Activated B cell treated with CpG ODN at 0.5 μM for 24 hours (primary cell): ENCODE results near the gene GTF2F2. TPM values are rescaled to one million over a fixed set of nuclear protein-coding genes. Genes with fewer than 3 reads are reported as not detected.
A peak's percentile ranks its signal among the peaks of the same experiment; 100 is the strongest.

Experiments
- ATAC-seq: fragments of 200-7000 bp; cut with Tn5 transposase; one replicate; pipeline ENCODE4 v1.10.0; 2021; ENCODE audit warnings: low read depth, mild to moderate bottlenecking, moderate library complexity
- CTCF ChIA-PET: fragments of 350-600 bp; sonication (Branson Sonifier 250); formaldehyde crosslinking; loops from one replicate; lab custom pipeline; 2021; ENCODE audit warnings: antibody characterized with exemption; lab: Charles Lee
- POLR2A ChIA-PET: fragments of 350-600 bp; sonication (Branson Sonifier 250); formaldehyde crosslinking; loops from one replicate; lab custom pipeline; 2021; ENCODE audit warnings: antibody characterized with exemption; lab: Charles Lee
- DNase-seq: peaks from one replicate; pipeline ENCODE4 v3.0.0; 2022
- H3K27ac Mint-ChIP-seq: one replicate; pipeline ENCODE4 v1.8.0; 2020; ENCODE audit warnings: mixed read lengths
- H3K27me3 Mint-ChIP-seq: one replicate; pipeline ENCODE4 v1.8.0; 2021; ENCODE audit warnings: mixed read lengths
- H3K36me3 Mint-ChIP-seq: one replicate; pipeline ENCODE4 v1.8.0; 2021; ENCODE audit warnings: low read depth, mixed read lengths
- H3K4me1 Mint-ChIP-seq: one replicate; pipeline ENCODE4 v1.8.0; 2021; ENCODE audit warnings: mixed read lengths
- H3K4me3 Mint-ChIP-seq: one replicate; pipeline ENCODE4 v1.8.0; 2020; ENCODE audit warnings: mild to moderate bottlenecking, mixed read lengths
- H3K9me3 Mint-ChIP-seq: one replicate; pipeline ENCODE4 v1.8.0; 2020; ENCODE audit warnings: mixed read lengths
- intact Hi-C: fragments of 100-400 bp; cut with micrococcal nuclease; formaldehyde crosslinking; loops from one replicate; pipeline ENCODE4 v1.15.1; 2024
- total RNA-seq: library from RNA; stranded (reverse); gene quantifications from 2 replicates; pipeline ENCODE4 v1.2.3, GENCODE V29; 2022
- TF ChIP-seq, protein P1 (sequence below): fragments of 200-600 bp; IDR thresholded peaks from one replicate; pipeline ENCODE4 v1.8.0; 2022; ENCODE audit warnings: antibody characterized with exemption, mild to moderate bottlenecking

The GTF2F2 gene
- total RNA-seq, 1 donor from 2014 or later = 19.8 TPM

DNA sequence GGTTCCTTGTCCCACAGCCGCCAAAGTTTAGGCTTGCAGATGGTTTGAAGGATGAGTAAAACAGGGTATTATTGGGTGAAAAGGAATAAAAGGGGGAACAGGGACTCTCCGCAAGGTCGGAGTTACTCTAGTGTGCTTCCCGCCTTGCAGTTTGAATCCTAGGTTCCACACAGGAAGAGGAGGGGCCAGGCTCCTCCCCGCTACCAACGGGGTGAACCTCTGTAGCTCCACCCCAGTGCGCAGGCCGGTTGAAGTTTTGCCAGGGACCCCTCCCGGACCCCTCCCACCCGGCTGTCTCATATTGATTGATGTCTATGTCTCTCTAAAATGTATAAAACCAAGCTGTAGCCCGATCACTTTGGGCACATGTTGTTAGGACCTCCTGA is 11.6 kb upstream of the GTF2F2 start:
- peak overlapping the region; percentile 17 for H3K4me3 Mint-ChIP-seq
- intact Hi-C loops = no loop called here
- TF ChIP-seq, protein P1, sequence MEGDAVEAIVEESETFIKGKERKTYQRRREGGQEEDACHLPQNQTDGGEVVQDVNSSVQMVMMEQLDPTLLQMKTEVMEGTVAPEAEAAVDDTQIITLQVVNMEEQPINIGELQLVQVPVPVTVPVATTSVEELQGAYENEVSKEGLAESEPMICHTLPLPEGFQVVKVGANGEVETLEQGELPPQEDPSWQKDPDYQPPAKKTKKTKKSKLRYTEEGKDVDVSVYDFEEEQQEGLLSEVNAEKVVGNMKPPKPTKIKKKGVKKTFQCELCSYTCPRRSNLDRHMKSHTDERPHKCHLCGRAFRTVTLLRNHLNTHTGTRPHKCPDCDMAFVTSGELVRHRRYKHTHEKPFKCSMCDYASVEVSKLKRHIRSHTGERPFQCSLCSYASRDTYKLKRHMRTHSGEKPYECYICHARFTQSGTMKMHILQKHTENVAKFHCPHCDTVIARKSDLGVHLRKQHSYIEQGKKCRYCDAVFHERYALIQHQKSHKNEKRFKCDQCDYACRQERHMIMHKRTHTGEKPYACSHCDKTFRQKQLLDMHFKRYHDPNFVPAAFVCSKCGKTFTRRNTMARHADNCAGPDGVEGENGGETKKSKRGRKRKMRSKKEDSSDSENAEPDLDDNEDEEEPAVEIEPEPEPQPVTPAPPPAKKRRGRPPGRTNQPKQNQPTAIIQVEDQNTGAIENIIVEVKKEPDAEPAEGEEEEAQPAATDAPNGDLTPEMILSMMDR = no peak
- DNase-seq (no peak), ATAC-seq (peak; percentile 62)
- CTCF ChIA-PET = no interaction called here
- peaks cover 9% of the 10 kb centered on the region for H3K27me3 Mint-ChIP-seq
- no peak overlapping the region for H3K27ac Mint-ChIP-seq
- H3K9me3 Mint-ChIP-seq = no peaks in the 10 kb centered on the region
- H3K36me3 Mint-ChIP-seq = no peaks in the 10 kb centered on the region
- peaks cover 2% of the 10 kb centered on the region for H3K4me1 Mint-ChIP-seq
- POLR2A ChIA-PET = no interaction called here

DNA sequence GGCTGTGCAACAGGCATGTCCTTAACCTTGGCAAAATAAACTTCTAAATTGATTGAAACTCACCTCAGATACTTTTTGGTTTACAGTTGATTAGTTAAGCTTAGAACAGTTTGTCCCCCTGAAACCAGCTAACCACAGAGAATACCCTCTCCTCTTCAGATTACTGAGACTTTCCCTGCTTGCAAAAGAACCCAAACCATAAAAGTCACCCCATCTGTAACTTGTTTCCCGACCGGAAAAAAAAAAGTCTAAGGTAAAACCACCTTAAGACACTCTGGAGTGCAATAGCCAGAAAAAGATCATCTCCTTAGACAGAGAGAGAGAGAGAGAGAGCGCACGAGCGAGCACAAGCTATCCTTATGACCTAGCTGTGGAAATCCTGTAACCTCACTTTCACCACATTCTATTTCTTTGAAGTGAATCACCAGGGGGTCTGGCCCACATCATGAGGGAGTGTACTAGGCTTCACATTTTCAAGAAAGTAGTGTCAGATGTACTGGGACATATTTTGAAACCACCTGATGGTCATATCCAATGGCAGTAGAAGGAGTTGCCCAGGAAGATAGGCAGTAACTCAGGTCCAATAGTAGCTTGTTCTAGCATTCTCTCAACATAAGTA is 11.1 kb upstream of the GTF2F2 start:
- Mint-ChIP-seq H3K27ac (no peak overlapping the region), H3K4me3 (peak overlapping the region; percentile 17), H3K4me1 (peaks cover 2% of the 10 kb centered on the region), H3K36me3 (no peaks in the 10 kb centered on the region), H3K27me3 (peaks cover 9% of the 10 kb centered on the region), H3K9me3 (no peaks in the 10 kb centered on the region)
- ATAC-seq (no peak), DNase-seq (no peak)
- ChIA-PET CTCF (no interaction called here), POLR2A (no interaction called here)
- TF ChIP-seq, protein P1 = no peak
- intact Hi-C loops = no loop called here

DNA sequence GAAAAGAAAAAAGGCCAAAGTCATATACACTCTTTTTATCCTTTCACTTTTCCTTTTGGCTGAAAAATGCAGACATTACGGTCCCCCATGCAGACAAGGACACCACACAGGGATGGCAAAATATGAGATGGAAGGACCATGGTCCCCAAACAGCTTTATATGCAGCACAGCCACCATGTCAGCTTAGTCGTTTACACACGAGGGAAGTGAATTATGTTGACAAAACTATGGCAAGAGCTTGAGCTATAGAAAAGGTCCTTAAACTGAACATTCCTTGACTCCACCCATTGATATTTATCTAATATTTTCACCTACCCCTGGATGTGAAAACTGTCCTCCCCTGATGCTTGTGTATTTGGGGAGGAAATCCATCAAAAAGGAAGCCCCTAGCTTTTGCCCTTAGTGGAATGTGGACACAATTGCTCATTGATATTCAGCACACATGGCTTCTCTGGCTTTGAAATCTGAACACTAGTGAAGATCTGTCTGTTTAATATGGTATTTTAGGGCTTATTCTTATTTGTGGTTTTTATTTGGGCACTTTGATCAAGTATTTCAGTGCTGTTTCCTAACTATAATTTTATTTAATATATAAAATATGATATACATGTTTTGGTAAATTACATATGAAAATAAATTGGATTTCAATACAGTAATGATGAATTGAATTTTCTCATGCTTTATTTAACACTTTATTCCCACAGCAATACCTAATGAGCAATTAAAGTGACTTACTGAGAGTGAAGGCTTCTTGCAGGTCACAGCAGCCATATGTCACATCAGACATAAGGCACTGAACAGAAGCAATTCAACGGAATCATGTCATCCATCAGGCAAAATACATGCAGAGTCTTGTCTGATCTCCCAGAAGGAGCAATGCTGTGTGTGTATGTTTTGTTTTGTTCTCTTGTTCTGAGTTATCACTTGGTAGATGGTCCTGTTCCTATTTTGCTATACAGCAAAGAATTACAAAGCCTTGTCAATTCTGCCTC is 6.8 kb upstream of the GTF2F2 start:
- TF ChIP-seq, protein P1 = no peak
- Mint-ChIP-seq H3K27ac (no peak overlapping the region), H3K4me1 (peaks cover 1% of the 10 kb centered on the region), H3K27me3 (no peaks in the 10 kb centered on the region), H3K9me3 (no peaks in the 10 kb centered on the region), H3K4me3 (no peak overlapping the region), H3K36me3 (no peaks in the 10 kb centered on the region)
- no peak for DNase-seq
- intact Hi-C loops = no loop called here
- ChIA-PET CTCF (no interaction called here), POLR2A (no interaction called here)
- no peak for ATAC-seq

DNA sequence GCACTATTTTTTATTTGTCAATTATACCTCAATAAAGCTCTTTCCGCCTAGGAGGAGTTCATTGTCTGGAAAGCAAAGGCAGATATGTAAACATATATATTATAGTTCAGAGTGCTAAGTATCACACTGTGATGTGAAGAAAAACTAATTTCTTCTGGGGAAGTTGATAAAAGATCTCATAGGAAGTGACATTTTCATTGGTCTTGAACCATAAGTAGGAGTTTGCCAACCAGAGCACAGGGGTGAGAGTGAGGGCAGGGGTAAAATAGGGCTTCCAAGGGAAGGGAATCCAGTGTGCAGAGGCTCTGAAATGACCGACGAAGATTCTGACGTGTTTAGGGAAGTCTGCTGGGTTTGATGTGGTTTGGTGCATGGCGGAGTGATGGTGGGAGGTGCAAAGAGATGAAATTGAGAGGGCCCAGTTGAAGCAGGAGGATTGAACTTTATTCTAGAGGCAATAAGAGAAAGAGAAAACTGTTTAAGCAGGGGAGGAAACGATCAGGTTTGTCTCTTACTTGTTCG is 780 bp upstream of the GTF2F2 start:
- ChIA-PET POLR2A (interaction anchor here (1.0 to 1.8 kb wide), 3 partner anchors 11 to 222 kb away, joined by 3 to 4 read pairs (median 4); partner anchors contain the start of gene TPT1), CTCF (interaction anchor here (0.6 kb wide), 1 partner anchor 1041 kb away, joined by 3 read pairs; no protein-coding TSS in a partner anchor)
- peaks cover 5% of the 10 kb centered on the region for H3K36me3 Mint-ChIP-seq
- no peaks in the 10 kb centered on the region for H3K9me3 Mint-ChIP-seq
- DNase-seq (peak; percentile 16), ATAC-seq (peak; percentile 66)
- no peak overlapping the region for H3K4me3 Mint-ChIP-seq
- no peak overlapping the region for H3K27ac Mint-ChIP-seq
- peaks cover 9% of the 10 kb centered on the region for H3K4me1 Mint-ChIP-seq
- TF ChIP-seq, protein P1 = no peak
- intact Hi-C loops = loop anchor here (1.0 kb wide), 1 partner anchor 345 kb away; the partner anchor contains the start of gene COG3
- no peaks in the 10 kb centered on the region for H3K27me3 Mint-ChIP-seq
